ENCODE data around the gene PHTF1.
"Not testable (repeated sequence)": the region's sequence is repeated elsewhere in the genome, so short reads cannot be mapped to it uniquely, and the experiment has no call there.

- not testable (repeated sequence) for TF ChIP-seq POLR2A, CTCF (IDR thresholded peaks at IDR 0.05)
Measured at GRCh38 chr1:113753333-113753732, 6.0 kb downstream of the PHTF1 start.
